Ascending aorta (tissue), 2 donors: ENCODE results near the gene PROM2. TPM values are rescaled to one million over a fixed set of nuclear protein-coding genes. Genes with fewer than 3 reads are reported as not detected.

Experiments
- DNase-seq, 2 donors: peaks; one replicate each; pipeline ENCODE4 v3.0.0-alpha.2; 2019; ENCODE audit warnings: low spot score in 2 of 2
- H3K27ac ChIP-seq, 2 donors: fragments of 200-600 bp; sonication (generic); one replicate each; pipeline ENCODE4 v1.5.1; 2016 to 2017; ENCODE audit warnings: mild to moderate bottlenecking in 1 of 2
- H3K27me3 ChIP-seq: fragments of 200-600 bp; sonication (generic); one replicate; pipeline ENCODE4 v1.5.1; 2017
- H3K36me3 ChIP-seq, 2 donors: fragments of 200-600 bp; sonication (generic); one replicate each; pipeline ENCODE4 v1.5.1; 2016
- H3K4me1 ChIP-seq, 2 donors: fragments of 200-600 bp; sonication (generic); one replicate each; pipeline ENCODE4 v1.5.1; 2016 to 2017; ENCODE audit warnings: mild to moderate bottlenecking in 1 of 2
- H3K4me3 ChIP-seq, 2 donors: fragments of 200-600 bp; sonication (generic); one replicate each; pipeline ENCODE4 v1.5.1; 2016 to 2017; ENCODE audit warnings: mild to moderate bottlenecking in 1 of 2
- H3K9me3 ChIP-seq, 2 donors: fragments of 200-600 bp; sonication (generic); one replicate each; pipeline ENCODE4 v1.5.1; 2016
- intact Hi-C: fragments of 100-400 bp; cut with DNase I; formaldehyde crosslinking; loops from one replicate; pipeline ENCODE4 v1.15.1; 2023
- total RNA-seq: library from RNA; depleted of rRNA; stranded (reverse); fragments of >200 nt; gene quantifications from one replicate; pipeline ENCODE4 v1.1.0, GENCODE V29; 2016
- TF ChIP-seq, protein P1 (sequence below), 3 experiments: fragments of 200-600 bp in 2 of 3; fragments of 450-650 bp in 1 of 3; sonication (generic) in 2 of 3; IDR thresholded peaks; one replicate each; pipeline ENCODE4 v1.5.1; 2016 to 2019; ENCODE audit warnings: antibody characterized with exemption in 3 of 3, mild to moderate bottlenecking in 1 of 3, moderate library complexity in 1 of 3

Gene PROM2
- total RNA-seq, 1 donor from 2014 or later, result not detected

DNA sequence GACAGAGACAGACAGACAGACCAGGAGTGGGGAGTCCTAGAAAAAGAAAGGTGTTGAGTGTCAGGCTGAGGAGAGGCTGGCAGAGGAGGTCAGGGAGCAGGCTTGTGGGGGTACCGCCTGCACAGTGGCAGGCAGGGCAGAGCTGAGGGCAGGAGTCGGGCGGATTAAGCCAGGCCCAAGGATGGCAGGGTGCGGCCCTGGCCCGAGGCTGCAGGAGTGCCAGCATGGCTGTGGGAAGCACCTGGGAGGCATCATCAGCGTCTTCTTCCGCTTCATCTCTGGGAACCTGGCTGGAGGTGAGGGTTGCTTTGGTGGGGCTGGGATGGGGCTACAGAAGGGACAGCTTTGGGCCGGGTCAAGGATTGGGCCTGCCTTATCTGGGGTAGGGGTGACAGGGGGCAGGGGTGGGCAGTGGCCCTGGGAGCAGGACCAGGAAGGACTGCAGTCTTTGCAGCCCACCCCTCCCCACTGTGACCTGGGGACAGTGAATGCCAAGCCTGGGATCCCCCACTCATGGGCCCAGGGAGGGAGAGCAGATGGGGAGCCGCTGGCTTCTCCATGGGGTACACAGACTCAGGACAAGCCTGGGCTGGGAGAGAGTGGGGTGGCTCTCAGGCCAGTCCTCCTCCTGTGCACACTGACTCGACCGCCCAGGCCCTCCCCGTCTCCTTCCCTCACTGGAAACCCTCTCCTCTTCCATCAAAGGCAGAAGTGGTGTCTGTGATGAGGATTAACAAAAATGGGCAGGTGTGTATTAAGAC, 43.6 kb downstream of the PROM2 start:
- no peak overlapping the region for H3K4me3 ChIP-seq
- no peaks in the 10 kb centered on the region for H3K4me1 ChIP-seq
- H3K27ac ChIP-seq, result no peak overlapping the region
- intact Hi-C loops, result no loop called here
- no peaks in the 10 kb centered on the region for H3K36me3 ChIP-seq
- no peaks in the 10 kb centered on the region for H3K9me3 ChIP-seq
- no peaks in the 10 kb centered on the region for H3K27me3 ChIP-seq
- TF ChIP-seq, protein P1, sequence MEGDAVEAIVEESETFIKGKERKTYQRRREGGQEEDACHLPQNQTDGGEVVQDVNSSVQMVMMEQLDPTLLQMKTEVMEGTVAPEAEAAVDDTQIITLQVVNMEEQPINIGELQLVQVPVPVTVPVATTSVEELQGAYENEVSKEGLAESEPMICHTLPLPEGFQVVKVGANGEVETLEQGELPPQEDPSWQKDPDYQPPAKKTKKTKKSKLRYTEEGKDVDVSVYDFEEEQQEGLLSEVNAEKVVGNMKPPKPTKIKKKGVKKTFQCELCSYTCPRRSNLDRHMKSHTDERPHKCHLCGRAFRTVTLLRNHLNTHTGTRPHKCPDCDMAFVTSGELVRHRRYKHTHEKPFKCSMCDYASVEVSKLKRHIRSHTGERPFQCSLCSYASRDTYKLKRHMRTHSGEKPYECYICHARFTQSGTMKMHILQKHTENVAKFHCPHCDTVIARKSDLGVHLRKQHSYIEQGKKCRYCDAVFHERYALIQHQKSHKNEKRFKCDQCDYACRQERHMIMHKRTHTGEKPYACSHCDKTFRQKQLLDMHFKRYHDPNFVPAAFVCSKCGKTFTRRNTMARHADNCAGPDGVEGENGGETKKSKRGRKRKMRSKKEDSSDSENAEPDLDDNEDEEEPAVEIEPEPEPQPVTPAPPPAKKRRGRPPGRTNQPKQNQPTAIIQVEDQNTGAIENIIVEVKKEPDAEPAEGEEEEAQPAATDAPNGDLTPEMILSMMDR (IDR thresholded peaks at IDR 0.05), result no peak
- DNase-seq, result no peak

DNA sequence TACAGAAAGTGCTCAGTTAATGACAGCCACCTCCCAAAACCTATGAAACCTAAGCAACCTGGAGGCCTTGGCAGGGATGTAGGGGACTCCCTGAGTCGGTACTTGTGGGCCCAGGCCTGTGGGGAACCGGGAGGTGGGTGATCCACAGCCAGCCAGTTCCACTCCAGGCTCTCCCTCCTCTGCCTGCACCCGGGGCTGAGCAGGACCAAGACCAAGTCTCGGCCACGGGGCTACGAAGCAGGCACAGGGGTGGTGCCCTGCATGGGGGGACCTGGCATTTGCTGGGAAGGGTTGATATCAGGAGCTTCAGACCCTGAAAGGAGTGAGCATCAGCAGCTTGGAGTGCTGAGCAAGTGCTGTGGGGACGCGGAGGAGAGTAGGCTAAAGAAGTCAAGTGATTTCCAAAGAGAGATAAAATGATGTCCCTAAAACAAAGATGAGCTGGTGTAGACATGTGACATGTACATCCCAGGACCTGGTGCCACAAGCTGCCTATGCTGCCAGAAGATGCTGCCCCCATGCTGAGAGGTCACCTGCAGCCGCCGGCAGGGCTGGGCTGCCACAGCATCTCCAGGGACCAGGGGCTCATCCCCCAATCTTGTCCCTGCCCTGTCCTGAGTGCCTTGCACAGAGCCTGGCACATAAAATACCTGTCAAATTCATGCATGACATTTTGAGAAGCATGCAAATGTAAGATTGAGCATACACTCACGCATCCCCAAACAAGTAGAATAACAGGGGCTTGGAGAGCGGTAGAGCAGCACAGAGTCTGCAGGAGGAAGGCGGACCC, 44.4 kb downstream of the PROM2 start:
- H3K4me3 ChIP-seq, result no peak overlapping the region
- no peaks in the 10 kb centered on the region for H3K4me1 ChIP-seq
- H3K9me3 ChIP-seq, result no peaks in the 10 kb centered on the region
- H3K27me3 ChIP-seq, result no peaks in the 10 kb centered on the region
- TF ChIP-seq, protein P1 (IDR thresholded peaks at IDR 0.05), result no peak
- no peaks in the 10 kb centered on the region for H3K36me3 ChIP-seq
- DNase-seq, result no peak
- H3K27ac ChIP-seq, result no peak overlapping the region
- intact Hi-C loops, result no loop called here

DNA sequence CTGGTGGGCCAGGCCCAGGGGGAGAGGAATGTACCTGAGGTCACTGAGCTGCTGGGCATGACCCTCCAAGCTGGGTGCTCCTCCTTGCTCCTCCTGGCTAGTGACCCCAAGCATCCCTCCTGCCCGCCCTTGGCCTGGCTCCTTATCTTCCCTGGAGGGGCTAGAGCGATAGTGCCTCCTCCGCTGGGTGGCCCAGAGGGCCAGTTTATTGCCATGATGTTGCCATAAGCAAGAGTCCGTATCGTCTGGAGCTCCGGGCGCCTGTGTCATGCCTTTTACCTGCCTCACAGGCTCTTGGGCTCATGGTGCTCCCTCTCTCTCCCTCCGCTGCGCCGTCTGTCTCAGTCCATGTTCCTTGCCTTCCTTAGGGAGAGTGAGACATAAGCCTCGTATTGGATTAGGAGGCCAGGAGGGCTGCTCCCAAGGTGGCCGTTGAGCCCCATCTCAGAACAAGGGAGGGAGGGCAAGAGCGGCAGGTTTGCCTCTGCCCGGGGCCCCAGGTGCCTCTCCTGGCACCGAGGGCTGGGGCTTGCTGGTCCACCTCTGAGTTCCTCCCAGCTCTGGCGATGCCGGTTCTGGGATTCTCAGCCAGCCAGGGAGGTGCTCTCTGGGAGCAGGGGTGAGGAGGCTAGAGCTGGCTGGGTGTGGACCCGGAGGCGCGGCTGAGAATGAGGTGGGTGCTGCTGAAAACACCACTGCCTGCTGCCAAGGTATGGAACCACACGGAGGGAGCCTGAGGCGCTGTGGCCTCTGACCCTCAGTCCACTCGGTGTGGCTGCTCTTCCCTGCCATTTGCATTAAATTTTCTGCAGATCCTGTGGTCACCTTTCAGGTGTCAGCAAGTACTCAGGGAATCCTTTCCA, 45.5 kb downstream of the PROM2 start:
- intact Hi-C loops, result no loop called here
- H3K9me3 ChIP-seq, result no peaks in the 10 kb centered on the region
- DNase-seq, result no peak
- H3K4me1 ChIP-seq, result no peaks in the 10 kb centered on the region
- H3K4me3 ChIP-seq, result no peak overlapping the region
- H3K36me3 ChIP-seq, result no peaks in the 10 kb centered on the region
- TF ChIP-seq, protein P1 (IDR thresholded peaks at IDR 0.05), result no peak
- H3K27ac ChIP-seq, result no peak overlapping the region
- no peaks in the 10 kb centered on the region for H3K27me3 ChIP-seq

DNA sequence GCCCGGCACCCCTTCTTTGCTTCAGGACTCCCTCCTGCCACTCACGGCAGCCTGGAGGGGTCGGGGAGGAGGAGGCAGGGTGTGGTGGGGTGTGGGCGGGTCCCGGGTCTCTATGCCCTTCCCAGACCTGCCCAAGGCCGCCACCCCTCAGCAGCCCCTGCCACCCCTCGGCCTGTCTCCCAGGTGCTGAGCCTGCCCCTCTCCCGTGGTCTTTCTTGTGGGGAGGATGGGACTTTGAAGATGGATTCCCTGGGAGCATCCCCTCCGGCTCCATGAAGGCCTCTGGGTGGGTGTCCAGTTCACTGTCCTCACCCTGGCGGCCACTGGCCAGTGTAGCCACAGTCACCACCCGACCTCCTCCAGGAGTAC, 46.1 kb downstream of the PROM2 start:
- DNase-seq, result no peak
- Histone ChIP-seq H3K4me1 (no peaks in the 10 kb centered on the region), H3K27ac (no peak overlapping the region), H3K9me3 (no peaks in the 10 kb centered on the region), H3K27me3 (no peaks in the 10 kb centered on the region), H3K4me3 (no peak overlapping the region), H3K36me3 (no peaks in the 10 kb centered on the region)
- TF ChIP-seq, protein P1 (IDR thresholded peaks at IDR 0.05), result no peak
- intact Hi-C loops, result no loop called here

DNA sequence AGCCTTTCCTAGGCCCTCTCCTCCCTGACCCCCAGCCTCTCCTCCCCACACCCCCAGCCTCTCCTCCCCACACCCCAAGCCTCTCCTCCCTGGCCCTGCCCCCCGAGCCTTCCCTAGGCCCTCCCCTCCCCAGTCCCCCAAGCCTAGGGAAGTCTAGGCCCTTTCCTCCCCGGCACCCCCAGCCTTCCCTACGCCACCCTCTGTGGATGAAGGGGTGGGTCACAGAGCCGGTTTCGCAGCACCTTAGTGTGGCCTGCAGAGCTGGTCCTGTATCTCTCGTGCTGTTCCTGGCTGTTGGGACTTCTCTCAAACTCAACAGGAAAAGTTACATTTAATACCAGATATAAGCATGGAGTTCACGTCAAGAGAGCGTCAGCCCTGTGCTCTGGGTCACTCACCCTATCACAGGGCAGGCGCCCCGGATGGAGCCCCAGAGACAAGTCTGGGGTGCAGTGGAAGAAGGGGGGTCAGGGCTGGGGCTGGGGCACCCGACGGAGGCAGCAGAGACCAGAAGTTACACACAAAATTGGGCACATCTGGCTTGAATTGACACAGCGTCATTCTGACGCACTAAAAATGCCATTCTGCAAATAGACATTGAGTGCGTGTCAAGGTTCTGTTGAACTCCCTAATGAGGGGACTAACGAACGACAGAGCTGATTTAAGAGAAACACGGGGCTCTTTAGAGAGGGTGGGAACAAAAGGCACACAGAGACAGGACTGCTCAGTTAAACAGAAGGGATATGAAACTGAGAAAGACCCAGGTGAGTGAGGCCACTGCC, 46.9 kb downstream of the PROM2 start:
- Histone ChIP-seq H3K9me3 (no peaks in the 10 kb centered on the region), H3K4me3 (no peak overlapping the region), H3K4me1 (no peaks in the 10 kb centered on the region), H3K27me3 (no peaks in the 10 kb centered on the region), H3K27ac (no peak overlapping the region), H3K36me3 (no peaks in the 10 kb centered on the region)
- TF ChIP-seq, protein P1 (IDR thresholded peaks at IDR 0.05), result no peak
- no peak for DNase-seq
- intact Hi-C loops, result no loop called here
